HG02970 (cell line): ENCODE results near the gene SMOC1.

ENCODE experiments used
- ATAC-seq: cut with Tn5 transposase; IDR thresholded peaks from one replicate; pipeline ENCODE4 v1.9.1; 2021; ENCODE audit warnings: mild to moderate bottlenecking, moderate library complexity, moderate number of reproducible peaks; ENCODE audit not compliant: unreplicated experiment, low FRiP score

SMOC1 gene

DNA sequence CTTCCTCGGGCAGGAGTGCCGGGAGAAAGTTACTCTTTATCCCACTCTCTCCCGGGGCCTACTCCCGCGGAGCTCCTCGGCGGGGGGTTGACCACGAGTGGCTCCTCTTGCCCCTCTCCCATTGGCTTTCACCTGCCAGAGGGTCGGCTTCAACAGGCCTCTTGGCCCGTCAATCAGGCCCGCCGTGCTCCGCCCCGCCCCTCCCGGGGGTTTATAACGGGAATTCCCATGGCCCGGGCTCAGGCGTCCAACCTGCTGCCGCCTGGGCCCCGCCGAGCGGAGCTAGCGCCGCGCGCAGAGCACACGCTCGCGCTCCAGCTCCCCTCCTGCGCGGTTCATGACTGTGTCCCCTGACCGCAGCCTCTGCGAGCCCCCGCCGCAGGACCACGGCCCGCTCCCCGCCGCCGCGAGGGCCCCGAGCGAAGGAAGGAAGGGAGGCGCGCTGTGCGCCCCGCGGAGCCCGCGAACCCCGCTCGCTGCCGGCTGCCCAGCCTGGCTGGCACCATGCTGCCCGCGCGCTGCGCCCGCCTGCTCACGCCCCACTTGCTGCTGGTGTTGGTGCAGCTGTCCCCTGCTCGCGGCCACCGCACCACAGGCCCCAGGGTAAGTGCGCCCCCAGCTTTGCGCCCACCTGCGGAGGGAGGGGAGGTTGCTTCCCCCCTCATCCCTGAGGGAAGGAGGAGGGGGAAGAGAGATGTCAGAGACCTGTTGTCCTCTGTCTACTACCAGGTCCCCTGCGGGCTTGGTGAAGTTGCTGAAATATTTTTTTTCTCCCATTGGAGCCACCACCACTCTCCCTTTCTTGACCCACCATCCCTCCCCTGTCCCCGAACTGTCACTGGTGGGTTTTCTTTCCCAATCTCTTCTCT is at the start of gene SMOC1:
Gene SMOC1, plus strand, starts transcription at position 242 of the 869 bp plus-strand sequence. Its CDS starts 263 bp downstream, at position 505.
- ATAC-seq, result no peak

GRCh38 chr14:69838881-69839416 is 40.3 kb upstream of the SMOC1 start:
- ATAC-seq, result no peak

DNA sequence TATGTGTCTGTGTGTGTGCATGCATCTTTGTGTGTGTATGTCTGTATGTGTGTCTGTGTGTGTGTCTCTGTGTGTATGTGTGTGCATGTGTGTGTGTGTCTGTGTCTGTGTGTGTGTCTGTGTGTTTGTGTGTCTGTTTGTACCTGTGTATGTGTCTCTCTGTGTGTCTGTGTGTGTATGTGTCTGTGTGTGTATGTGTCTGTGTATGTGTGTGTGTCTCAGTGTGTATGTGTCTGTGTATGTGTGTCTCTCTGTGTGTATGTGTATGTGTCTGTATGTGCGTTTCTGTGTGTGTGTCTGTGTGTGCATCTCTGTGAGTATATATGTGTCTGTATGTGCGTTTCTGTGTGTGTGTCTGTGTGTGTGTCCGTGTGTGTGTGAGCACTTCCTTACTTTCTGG is 39.6 kb upstream of the SMOC1 start:
- no peak for ATAC-seq

GRCh38 chr14:69841656-69842055 is 37.6 kb upstream of the SMOC1 start:
- no peak for ATAC-seq

GRCh38 chr14:69842686-69843420 is 36.4 kb upstream of the SMOC1 start:
- no peak for ATAC-seq

DNA sequence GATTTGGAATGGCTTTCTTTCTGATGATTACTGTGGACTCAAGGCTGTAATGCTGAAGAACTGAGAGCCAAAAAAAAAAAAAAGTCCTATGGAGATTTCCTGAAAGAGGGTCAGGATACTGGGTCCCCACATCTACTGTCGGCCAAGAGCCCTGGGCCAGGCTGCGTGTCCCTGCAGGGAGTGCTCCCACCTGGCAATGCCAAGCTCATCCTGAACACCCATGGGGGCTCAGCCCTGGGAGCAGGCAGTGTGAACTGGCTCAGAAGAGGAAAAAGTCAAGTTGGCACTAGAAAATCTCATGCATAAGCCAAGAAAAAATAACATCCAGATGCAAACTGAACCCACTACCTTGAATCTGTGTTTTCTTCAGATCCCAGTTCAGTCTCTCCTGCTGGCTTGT is 35.0 kb upstream of the SMOC1 start:
- ATAC-seq, result no peak

DNA sequence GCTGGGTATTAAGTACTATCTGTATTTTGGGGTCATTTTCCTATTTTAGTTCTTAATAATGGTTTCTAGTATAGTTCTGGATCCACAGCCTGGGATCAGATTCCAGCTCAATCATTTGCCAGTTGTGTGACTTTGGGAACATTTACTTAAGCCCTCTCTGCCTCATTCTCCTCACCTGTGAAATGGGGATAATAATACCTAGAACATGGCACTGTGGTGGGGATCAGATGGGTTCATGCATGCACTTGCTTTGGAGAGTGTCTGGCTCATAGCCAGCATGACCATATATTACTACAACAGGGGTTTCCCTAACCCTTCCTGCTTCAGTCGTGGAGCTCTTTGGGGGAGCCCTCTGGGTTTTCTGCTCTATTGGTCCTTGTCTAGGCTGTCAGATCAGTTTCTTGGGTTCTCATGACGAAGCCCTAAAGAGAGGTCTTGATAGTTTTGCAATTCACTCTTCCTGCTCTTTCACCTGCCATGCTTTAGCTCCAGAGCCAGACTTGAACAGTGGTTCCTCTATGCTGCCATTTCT is 34.1 kb upstream of the SMOC1 start:
- no peak for ATAC-seq

DNA sequence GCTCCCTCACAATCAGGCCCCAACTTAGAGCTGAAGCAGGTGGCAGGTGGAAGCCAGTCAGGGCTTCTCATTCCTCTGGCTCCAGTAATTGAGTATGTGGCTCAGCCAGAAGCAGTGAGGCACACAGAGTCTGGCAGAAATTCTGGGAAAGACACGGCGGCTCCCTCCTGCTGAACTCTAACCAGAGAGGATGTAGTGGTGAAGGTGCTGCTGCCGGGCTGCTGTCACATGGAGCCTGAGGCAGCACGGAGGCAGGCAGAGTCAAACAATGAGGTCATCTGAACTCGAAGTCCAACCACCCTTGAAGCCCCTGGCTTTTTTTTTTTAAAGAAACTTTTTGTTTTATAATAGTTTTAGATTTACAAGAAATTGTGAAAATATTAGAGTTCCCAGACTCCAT is 33.4 kb upstream of the SMOC1 start:
- ATAC-seq, result no peak

DNA sequence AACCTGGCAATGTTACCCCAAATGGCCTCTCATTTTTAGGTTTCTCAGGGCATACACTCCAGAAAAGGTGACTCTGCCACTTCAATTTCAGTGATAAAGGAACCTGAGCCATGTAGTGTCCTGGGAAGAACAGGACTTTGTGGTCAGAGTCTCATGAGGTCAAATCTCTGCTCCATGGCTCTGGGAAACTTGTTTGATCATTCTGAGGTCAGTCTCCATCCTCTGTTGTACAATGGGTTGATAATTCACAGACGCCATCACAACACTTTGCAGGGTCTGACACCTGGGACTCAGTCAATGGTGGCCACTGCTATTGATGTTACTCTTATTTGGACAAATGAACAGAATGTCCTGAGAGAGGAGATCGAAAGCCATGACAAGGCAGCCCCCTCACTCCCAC is 31.1 kb upstream of the SMOC1 start:
- ATAC-seq, result no peak

DNA sequence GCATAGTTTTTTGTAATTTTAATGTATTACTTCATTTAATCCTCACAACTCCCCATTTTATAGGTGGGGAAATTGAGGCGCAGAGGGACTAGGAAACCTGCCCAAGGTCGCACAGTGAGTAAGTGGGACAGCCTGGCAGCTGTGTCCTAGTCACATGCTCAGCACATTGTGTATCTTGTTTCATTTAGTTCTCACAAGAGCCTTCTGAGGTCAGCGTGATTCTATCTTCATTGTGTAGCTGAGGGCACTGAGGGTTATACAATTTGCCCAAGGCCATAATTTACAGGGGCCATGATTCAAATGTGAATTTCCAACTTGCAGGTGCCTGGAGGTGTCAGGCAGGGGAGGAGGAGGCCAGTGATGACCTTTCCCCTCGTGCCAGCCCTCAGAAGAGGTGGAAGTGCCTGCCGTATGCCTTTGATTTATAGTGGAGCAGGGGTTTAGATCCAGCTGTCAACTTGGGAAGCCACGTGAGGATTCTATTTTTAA is 30.3 kb upstream of the SMOC1 start:
- no peak for ATAC-seq

DNA sequence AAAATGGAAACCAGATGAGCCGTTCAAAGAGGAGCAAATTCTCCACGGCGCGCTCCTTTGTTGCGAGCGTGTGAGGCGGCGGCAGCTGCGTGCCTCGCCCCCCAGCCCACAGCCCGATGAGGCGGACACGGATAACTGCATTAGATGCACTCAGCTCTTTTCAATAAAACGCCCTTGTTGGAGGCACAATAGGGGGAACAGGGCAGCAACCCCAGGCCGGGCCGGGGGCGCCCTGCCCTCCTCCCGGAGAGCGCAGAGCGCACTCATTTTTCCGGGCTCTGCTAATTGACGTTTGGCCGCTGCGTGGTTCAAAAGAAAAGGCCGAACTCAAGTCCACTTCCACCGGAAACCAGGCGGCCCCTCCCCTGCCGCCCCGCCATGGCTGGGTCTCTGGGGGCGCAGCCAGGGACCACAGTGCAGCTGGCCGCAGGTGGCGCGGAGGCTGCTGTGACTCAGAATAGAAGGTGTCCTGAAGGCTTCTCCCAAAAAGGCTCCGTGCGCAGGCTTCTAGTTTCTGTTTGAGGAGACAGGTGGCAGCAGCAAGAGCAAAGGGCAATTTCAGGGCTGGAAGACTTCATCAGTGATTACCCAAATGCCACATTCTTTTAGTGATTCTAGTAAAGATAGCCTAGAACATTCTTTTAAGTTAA is 29.0 kb upstream of the SMOC1 start:
- no peak for ATAC-seq

GRCh38 chr14:69850736-69851112 is 28.5 kb upstream of the SMOC1 start:
- ATAC-seq, result no peak

DNA sequence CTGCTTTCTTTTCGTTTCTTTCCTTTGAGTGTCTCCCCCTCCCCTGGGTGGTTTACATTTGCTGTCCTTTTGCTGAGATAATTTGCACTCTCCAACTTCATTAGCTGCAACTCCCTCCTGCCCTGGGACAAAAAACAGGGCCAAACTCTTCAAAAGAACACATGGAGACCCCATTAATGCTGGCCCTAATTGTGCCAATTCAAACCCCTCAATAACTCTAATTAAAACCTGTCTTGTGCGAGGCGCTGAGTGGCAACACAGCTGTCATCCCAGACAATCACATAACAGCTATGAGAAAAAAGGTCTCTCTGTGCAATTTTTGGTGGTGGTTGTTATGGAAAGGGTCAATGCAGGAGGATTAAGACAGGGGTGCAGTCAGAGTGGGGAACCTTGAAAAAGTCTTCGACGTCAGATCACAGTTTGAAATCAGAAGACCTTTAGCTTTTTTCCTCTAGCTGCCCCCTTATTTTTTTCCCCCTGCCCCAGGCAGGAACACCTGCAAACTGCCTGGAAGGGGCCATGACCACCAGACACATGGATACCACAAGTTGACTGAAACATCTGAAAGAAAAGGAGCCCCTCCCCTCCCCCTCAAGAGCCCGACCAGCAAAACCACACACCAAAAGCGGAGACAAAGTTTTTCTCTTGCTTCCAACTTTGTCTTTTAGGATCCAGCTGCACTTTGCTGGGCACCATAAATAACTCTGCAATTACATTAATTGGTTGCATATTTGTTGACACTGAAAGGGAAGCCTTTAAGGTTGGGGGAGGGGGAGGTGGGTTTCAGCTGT is 26.5 kb upstream of the SMOC1 start:
- no peak for ATAC-seq

- ATAC-seq, result no peak
These were observed 25.4 kb upstream of the SMOC1 start for GRCh38 chr14:69853774-69854173.

DNA sequence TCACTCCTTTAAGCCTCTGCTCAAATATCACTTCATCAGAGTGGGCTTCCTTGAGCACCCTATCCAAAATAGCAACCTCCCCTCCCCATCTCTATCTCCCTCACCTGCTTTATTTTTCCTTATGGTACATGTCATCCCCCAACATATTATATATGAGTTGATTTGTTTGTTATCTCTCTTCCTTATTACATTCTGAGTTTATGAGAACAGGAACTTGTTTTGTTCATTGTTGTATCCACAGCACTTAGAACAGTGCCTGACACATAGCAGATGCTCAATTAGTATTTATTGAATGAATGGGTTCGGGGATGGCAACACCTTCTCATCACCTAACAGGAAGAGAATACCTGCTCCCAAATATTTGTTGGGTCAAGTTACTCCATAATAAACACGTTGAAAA is 24.6 kb upstream of the SMOC1 start:
- no peak for ATAC-seq

DNA sequence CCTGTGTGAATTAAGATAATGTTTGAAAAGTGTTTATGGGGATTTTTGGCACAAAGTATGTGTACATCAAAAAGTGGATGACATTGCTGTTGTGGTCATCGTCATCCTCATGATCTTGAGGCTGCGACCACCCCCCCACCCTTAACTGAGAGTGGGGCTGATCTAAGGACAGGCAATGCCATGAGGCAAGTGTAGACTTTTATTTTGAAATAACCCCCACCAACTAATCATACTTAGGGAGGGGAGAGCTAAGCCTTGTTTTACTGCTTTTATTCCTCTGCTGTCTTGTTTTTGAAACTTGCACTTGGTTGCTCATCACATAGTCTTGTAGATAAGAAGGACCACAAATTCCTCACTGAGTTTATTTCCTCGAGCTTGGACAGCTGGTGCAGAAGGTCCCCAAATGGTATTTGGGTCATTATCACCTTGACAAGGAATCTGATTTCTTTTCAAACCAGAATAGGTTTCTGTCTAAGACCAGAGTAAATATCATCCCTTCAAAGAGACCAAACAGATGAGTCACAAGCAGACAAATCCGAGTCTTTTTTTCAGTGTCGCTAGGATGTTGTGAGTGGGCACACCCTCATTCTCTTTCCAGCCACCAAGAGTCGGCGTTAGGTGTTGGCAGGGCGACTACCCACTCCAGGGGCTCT is 23.9 kb upstream of the SMOC1 start:
- ATAC-seq, result no peak

GRCh38 chr14:69858801-69859200 is 20.4 kb upstream of the SMOC1 start:
- no peak for ATAC-seq

- no peak for ATAC-seq
These were observed 19.6 kb upstream of the SMOC1 start for GRCh38 chr14:69859591-69859990.

DNA sequence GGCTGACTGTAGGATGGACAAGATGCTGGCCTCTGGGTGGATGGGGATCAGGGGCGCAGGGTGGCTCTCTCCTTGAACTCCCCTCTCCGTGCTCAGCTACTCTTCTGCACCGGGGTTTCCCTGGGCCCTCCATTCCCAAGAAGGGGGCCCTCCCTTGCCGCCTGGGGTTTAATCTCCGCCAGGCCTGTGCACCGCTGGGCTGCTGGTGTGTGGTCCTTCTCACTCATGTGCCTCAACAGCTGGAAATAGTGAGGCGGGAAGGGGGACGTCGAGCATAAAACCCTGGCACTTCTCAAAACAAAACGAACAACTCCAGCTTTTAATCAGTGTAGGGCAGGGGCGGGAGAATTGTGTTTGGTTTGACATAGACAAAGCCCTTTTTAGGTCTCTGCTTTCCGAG is 19.0 kb upstream of the SMOC1 start:
- no peak for ATAC-seq
